ENCODE measurements around the gene RBMS3. TPM values are rescaled to one million over a fixed set of nuclear protein-coding genes. Genes with fewer than 3 reads are reported as not detected.

Gene RBMS3
- total RNA-seq, 4 donors from 2014 or later = 7.3 to 21.8 (median 12.8) TPM

DNA sequence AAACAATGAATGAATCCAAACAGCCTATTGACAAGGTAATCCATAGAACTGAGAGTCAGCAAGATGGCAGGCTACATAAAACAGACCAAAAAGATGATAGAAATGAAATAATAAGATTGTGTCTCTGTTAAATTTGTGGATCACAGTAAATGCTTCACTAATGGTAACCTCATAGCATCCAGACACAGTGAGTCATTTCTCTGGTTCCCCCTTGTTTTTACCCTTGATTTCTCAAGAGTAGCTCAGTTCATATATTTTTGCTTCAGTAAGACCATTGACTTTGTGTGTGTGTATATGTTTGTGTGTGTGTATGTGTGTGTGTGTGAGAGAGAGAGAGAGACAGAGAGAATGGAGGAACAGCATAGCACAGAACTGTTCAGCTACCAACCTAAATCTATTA, 546.9 kb downstream of the RBMS3 start:
- no peak for TF ChIP-seq POLR2A (IDR thresholded peaks at IDR 0.05)
- TF ChIP-seq, protein P1, sequence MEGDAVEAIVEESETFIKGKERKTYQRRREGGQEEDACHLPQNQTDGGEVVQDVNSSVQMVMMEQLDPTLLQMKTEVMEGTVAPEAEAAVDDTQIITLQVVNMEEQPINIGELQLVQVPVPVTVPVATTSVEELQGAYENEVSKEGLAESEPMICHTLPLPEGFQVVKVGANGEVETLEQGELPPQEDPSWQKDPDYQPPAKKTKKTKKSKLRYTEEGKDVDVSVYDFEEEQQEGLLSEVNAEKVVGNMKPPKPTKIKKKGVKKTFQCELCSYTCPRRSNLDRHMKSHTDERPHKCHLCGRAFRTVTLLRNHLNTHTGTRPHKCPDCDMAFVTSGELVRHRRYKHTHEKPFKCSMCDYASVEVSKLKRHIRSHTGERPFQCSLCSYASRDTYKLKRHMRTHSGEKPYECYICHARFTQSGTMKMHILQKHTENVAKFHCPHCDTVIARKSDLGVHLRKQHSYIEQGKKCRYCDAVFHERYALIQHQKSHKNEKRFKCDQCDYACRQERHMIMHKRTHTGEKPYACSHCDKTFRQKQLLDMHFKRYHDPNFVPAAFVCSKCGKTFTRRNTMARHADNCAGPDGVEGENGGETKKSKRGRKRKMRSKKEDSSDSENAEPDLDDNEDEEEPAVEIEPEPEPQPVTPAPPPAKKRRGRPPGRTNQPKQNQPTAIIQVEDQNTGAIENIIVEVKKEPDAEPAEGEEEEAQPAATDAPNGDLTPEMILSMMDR (IDR thresholded peaks at IDR 0.05) = no peak
- intact Hi-C loops (cut with DNase I; ENCODE audit: low total_unique reads) = no loop called here
- no peak for DNase-seq (ENCODE audit: low spot score in 2 of 2)
- no peak overlapping the region for H3K4me3 ChIP-seq (ENCODE audit: low read depth, poor library complexity, severe bottlenecking)

GRCh38 chr3:29829340-29829739, 548.5 kb downstream of the RBMS3 start:
- H3K4me3 ChIP-seq (ENCODE audit: low read depth, poor library complexity, severe bottlenecking) = no peak overlapping the region
- intact Hi-C loops (cut with DNase I; ENCODE audit: low total_unique reads) = no loop called here
- TF ChIP-seq POLR2A (IDR thresholded peaks at IDR 0.05) = no peak
- TF ChIP-seq, protein P1 (IDR thresholded peaks at IDR 0.05) = no peak
- DNase-seq (ENCODE audit: low spot score in 2 of 2) = no peak
- WGBS, 2 donors = 90 to 95% methylated on average over 3 of the region's 3 CpGs

GRCh38 chr3:29850641-29851040, 569.8 kb downstream of the RBMS3 start:
- no peak for TF ChIP-seq POLR2A (IDR thresholded peaks at IDR 0.05)
- TF ChIP-seq, protein P1 (IDR thresholded peaks at IDR 0.05) = no peak
- DNase-seq (ENCODE audit: low spot score in 2 of 2) = no peak
- H3K4me3 ChIP-seq (ENCODE audit: low read depth, poor library complexity, severe bottlenecking) = no peak overlapping the region
- intact Hi-C loops (cut with DNase I; ENCODE audit: low total_unique reads) = no loop called here
- 48 to 70% methylated on average over 2 of the region's 2 CpGs for WGBS, 2 donors

GRCh38 chr3:29852767-29853166, 571.9 kb downstream of the RBMS3 start:
- no peak for TF ChIP-seq POLR2A (IDR thresholded peaks at IDR 0.05)
- TF ChIP-seq, protein P1 (IDR thresholded peaks at IDR 0.05) = no peak
- H3K4me3 ChIP-seq (ENCODE audit: low read depth, poor library complexity, severe bottlenecking) = no peak overlapping the region
- no peak for DNase-seq (ENCODE audit: low spot score in 2 of 2)
- WGBS, 2 donors = 64 to 97% methylated on average over 1 of the region's 1 CpG
- intact Hi-C loops (cut with DNase I; ENCODE audit: low total_unique reads) = no loop called here

DNA sequence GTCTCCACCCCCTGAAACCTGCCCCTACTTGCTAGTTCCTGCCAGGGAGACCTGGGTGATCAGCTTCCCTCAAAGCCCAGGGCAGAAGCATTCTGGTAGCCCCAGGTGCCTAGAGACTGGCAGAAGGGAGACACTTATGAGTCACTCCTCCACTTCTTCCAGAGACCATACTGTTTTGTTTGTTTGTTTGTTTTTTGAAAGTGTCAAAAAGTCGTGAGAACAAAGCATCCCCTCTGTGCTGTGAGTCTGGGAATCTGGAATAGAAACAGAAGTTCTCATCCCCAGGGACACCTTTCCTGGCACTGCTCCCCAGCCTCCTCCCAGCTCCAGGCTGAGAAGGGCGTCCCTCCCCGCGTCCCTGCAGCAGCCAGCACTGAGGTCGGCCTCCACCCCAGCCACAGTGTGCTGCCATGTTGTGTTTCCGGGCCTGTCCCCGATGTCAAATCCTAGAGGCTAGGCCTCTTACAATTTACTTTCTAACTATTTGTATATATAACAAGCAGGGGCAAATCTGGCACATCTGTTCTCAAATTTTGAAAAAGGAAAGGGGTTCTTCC, 573.0 kb downstream of the RBMS3 start:
- TF ChIP-seq POLR2A (IDR thresholded peaks at IDR 0.05) = no peak
- TF ChIP-seq, protein P1 (IDR thresholded peaks at IDR 0.05) = no peak
- intact Hi-C loops (cut with DNase I; ENCODE audit: low total_unique reads) = no loop called here
- 84 to 86% methylated on average over 7 of the region's 7 CpGs for WGBS, 2 donors
- no peak overlapping the region for H3K4me3 ChIP-seq (ENCODE audit: low read depth, poor library complexity, severe bottlenecking)
- no peak for DNase-seq (ENCODE audit: low spot score in 2 of 2)

- TF ChIP-seq, protein P1 (IDR thresholded peaks at IDR 0.05) = no peak
- TF ChIP-seq POLR2A (IDR thresholded peaks at IDR 0.05) = no peak
- intact Hi-C loops (cut with DNase I; ENCODE audit: low total_unique reads) = no loop called here
- H3K4me3 ChIP-seq (ENCODE audit: low read depth, poor library complexity, severe bottlenecking) = no peak overlapping the region
- DNase-seq (ENCODE audit: low spot score in 2 of 2) = no peak
These were observed 574.0 kb downstream of the RBMS3 start for GRCh38 chr3:29854821-29855220.
